Measurements from ENCODE around the gene NR3C2.
A peak's percentile ranks its signal among the peaks of the same experiment; 100 is the strongest.

The NR3C2 gene

GRCh38 chr4:148073349-148073748 lies 368.9 kb downstream of the NR3C2 start:
- DNase-seq (ENCODE audit: low read depth): no peak

- DNase-seq (ENCODE audit: low read depth): no peak
Observed at GRCh38 chr4:148072789-148073188, 369.4 kb downstream of the NR3C2 start.

- DNase-seq (ENCODE audit: low read depth): no peak
Observed at GRCh38 chr4:148071009-148071408, 371.2 kb downstream of the NR3C2 start.

DNA sequence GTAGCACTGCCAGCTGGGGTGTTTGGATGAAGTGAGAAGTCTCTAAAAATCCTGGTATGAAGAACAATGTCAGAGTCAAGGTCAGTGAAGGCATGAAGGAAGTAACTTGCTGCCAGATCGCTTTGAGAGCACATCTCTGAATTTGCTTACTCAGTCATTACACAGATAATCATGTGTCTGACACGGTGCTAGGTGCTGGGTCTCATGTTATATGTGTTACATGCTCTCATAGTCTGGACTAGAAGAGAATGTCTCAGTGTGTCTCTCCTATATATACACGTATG lies 372.4 kb downstream of the NR3C2 start:
- no peak for DNase-seq (ENCODE audit: low read depth)

GRCh38 chr4:148069086-148069894 lies 372.9 kb downstream of the NR3C2 start:
- DNase-seq (ENCODE audit: low read depth): no peak

GRCh38 chr4:148068065-148068911 lies 373.9 kb downstream of the NR3C2 start:
- no peak for DNase-seq (ENCODE audit: low read depth)

DNA sequence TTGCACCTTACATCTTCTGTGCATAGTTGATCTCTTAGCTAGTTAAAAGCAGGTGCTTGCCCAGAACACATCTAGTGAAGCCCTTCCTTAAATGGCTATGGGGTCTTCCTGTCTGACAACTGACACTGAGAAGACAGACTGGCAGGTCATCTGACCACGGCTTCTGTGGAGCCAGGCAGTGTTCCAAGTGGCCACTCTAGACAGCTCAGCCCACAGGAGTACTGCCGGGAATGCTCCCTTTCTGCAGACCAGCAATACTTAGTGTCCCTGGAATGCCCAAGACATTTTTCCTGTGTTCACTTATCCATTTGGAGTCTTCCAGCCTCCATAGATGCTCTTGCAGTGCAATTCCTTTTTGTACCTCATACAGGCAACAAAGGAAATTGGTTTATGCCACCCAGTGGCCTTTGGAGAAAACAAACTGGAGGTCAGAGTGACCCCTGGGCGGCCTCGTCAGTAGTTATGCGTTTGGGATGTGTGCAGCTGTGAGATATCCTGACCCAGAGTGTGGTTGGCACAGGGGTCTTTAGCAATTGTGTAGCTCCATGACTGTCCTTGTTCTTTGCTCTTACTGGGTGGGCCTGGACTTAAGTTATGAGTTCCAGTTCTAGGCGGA lies 374.8 kb downstream of the NR3C2 start:
- DNase-seq (ENCODE audit: low read depth): no peak

DNA sequence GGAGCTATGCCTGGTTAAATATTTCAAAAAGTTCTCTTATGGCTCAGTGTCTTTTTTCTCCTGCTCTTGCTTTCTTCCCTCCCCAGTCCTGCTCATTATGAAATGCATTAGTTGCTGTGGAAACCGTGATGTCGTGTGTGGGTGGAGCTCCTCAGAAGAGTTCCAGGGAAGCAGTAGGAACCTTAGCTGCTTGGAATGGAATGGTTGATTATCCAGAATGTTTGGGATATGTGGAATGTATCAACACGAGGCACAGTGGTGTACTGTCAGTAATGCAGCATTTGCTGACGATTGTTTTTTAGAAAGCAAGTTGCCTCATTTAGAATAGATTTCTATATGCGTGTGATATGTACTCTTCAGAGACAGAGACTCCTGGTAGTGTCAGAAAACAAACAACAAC lies 377.1 kb downstream of the NR3C2 start:
- no peak for DNase-seq (ENCODE audit: low read depth)

GRCh38 chr4:148064451-148064850 lies 377.8 kb downstream of the NR3C2 start:
- no peak for DNase-seq (ENCODE audit: low read depth)

GRCh38 chr4:148062301-148062950 lies 379.8 kb downstream of the NR3C2 start:
- DNase-seq (ENCODE audit: low read depth): no peak

DNA sequence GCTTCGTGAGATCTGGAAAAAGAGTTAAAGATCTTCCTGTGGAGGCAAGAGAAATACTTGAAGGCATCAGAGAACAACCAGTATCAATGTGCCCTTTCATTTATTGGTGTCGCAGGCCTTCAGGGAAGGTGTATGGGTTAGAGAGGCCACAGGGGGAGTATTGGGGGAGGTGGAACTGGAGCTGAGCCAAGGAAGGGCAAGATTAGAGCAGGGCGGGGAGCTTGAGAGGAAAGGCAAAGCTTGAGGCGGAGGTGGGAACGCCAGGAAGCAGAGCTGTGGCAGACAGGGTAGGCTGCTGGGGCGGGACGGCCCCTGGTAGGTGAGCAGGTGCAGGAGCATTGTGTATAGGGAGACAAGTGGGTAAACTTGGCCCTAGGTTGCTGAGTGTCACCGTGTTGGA lies 380.4 kb downstream of the NR3C2 start:
- no peak for DNase-seq (ENCODE audit: low read depth)

DNA sequence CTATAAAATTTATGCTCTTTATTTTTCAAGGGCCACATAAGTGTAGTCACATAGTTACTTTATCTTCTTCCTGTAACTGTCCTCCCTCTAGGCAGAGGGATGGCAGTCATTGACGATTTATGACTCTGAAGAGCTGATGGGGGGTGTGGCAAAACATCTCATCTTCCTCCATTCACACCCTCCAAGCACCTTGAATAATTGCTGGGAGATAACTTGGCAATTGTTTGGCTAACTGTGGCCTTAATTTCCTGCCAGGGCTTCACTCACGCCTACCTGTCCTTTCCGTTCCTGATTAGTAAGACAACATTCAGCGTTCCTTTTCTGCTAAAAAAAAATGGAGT lies 381.1 kb downstream of the NR3C2 start:
- no peak for DNase-seq (ENCODE audit: low read depth)

GRCh38 chr4:148060264-148061140 lies 381.7 kb downstream of the NR3C2 start:
- no peak for DNase-seq (ENCODE audit: low read depth)

DNA sequence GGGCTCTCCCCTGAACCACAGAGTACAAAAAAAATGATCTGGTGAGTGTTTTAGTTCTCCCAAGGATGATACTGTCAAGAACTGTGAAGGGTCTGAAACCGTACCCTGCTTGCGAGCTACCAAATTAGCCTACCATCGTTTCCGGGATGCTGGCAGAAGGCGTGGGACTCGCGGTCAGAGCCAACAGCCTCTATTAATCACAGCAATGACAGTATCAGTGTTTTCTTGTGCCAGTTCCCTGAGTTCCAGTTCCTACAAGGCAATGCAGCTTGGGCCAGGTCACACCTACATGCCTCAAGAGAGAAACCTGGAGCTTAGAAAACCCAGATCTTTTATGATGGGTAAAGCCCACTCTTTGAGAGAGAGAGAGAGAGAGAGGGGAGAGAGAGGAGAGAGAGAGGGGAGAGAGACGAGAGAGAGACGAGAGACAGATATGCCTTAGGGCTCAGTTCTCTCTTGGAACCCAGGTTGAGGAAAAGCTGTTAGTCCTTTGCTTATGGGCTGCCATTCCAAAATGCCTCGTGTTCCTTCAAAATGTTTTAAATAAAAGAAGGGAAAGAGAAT lies 382.5 kb downstream of the NR3C2 start:
- DNase-seq (ENCODE audit: low read depth): no peak

GRCh38 chr4:148057984-148058859 lies 384.0 kb downstream of the NR3C2 start:
- DNase-seq (ENCODE audit: low read depth): no peak

GRCh38 chr4:148057516-148057915 lies 384.7 kb downstream of the NR3C2 start:
- DNase-seq (ENCODE audit: low read depth): no peak

GRCh38 chr4:148056879-148057278 lies 385.3 kb downstream of the NR3C2 start:
- peak; percentile 43 for DNase-seq (ENCODE audit: low read depth)

- DNase-seq (ENCODE audit: low read depth): no peak
Observed at GRCh38 chr4:148055844-148056243, 386.4 kb downstream of the NR3C2 start.

DNA sequence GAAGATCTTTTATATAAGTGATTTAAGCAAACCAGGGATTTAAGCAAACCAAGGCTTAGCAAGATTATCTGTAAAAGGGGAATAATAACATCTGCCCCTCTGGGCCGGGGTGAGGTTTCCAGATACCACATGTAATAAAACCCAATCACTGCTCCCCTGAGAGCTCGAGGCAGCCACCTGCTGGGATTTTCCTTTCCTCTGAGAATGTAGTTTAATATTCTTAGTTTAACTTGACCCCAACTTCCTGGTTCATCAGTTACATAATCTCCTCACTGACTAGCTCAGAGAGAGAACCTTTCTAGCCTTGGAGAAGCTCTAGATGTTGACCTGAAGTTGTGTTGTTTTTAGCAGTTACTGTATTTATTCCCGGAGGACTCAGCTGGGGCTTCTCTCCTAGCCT lies 387.9 kb downstream of the NR3C2 start:
- no peak for DNase-seq (ENCODE audit: low read depth)

GRCh38 chr4:148053298-148054003 lies 388.8 kb downstream of the NR3C2 start:
- DNase-seq (ENCODE audit: low read depth): no peak

Data from stimulated activated CD8-positive, alpha-beta memory T cell treated with anti-CD3 and anti-CD28 coated beads, Interleukin-7, amount 100 ng/mL, for 24 hours (primary cell).